Hematopoietic multipotent progenitor cell treated with erythropoietin and hydrocortisone succinate and interleukin-3 and kit ligand, for 15 days (in vitro differentiated cells): ENCODE results near the gene AFDN.

Source experiments
- DNase-seq: peaks from one replicate; pipeline ENCODE4 v3.0.0-alpha.2; 2015; ENCODE audit warnings: low spot score

AFDN gene

GRCh38 chr6:167921831-167922230 is 95.1 kb downstream of the AFDN start:
- no peak for DNase-seq

- no peak for DNase-seq
Observed at GRCh38 chr6:167925026-167925425, 98.3 kb downstream of the AFDN start.

GRCh38 chr6:167927246-167927645 is 100.5 kb downstream of the AFDN start:
- no peak for DNase-seq

GRCh38 chr6:167928111-167928510 is 101.4 kb downstream of the AFDN start:
- DNase-seq, result no peak

GRCh38 chr6:167930295-167930694 is 103.6 kb downstream of the AFDN start:
- no peak for DNase-seq

GRCh38 chr6:167932468-167933276 is 106.0 kb downstream of the AFDN start:
- DNase-seq, result no peak

- no peak for DNase-seq
Observed at GRCh38 chr6:167933290-167933689, 106.6 kb downstream of the AFDN start.

- DNase-seq, result no peak
Observed at GRCh38 chr6:167933847-167934246, 107.1 kb downstream of the AFDN start.

- DNase-seq, result no peak
Observed at GRCh38 chr6:167934426-167934864, 107.7 kb downstream of the AFDN start.

GRCh38 chr6:167936051-167936450 is 109.3 kb downstream of the AFDN start:
- DNase-seq, result no peak

- DNase-seq, result no peak
Observed at GRCh38 chr6:167937301-167937700, 110.6 kb downstream of the AFDN start.

- DNase-seq, result no peak
Observed at GRCh38 chr6:167937948-167938911, 111.5 kb downstream of the AFDN start.

- no peak for DNase-seq
Observed at GRCh38 chr6:167941822-167942221, 115.1 kb downstream of the AFDN start.

GRCh38 chr6:167944130-167944529 is 117.4 kb downstream of the AFDN start:
- no peak for DNase-seq

GRCh38 chr6:167946007-167946406 is 119.3 kb downstream of the AFDN start:
- DNase-seq, result no peak

GRCh38 chr6:167946604-167947003 is 119.9 kb downstream of the AFDN start:
- DNase-seq, result no peak

GRCh38 chr6:167947716-167948115 is 121.0 kb downstream of the AFDN start:
- DNase-seq, result no peak

GRCh38 chr6:167948716-167949115 is 122.0 kb downstream of the AFDN start:
- no peak for DNase-seq

- no peak for DNase-seq
Observed at GRCh38 chr6:167949121-167949684, 122.5 kb downstream of the AFDN start.

GRCh38 chr6:167951781-167952511 is 125.2 kb downstream of the AFDN start:
- DNase-seq, result no peak

- DNase-seq, result no peak
Observed at GRCh38 chr6:167952512-167952859, 125.8 kb downstream of the AFDN start.

- no peak for DNase-seq
Observed at GRCh38 chr6:167953551-167953950, 126.8 kb downstream of the AFDN start.
